GM23338 (cell line): ENCODE data around the gene ORM1.

ENCODE experiments used
- CREB1 ChIP-seq: fragments of 250-450 bp; sonication (Bioruptor Pico); IDR thresholded peaks from 2 replicates; pipeline ENCODE4 v1.5.0; 2020; ENCODE audit warnings: low read depth, mild to moderate bottlenecking, moderate library complexity
- CTCF ChIP-seq, 2 experiments: fragments of 200-600 bp in 1 of 2; sonication (generic) in 1 of 2; conservative IDR thresholded peaks; 2 replicates each; pipeline versions ENCODE4 v1.5.1 to v1.6.1; 2016 to 2017; ENCODE audit warnings: antibody characterized with exemption in 2 of 2, low read depth in 2 of 2, mild to moderate bottlenecking in 2 of 2, moderate library complexity in 1 of 2
- ETS1 ChIP-seq: IDR thresholded peaks from 2 replicates; pipeline ENCODE4 v1.6.1; 2016; ENCODE audit warnings: antibody characterized with exemption
- EZH2 ChIP-seq: fragments of 200-600 bp; sonication (generic); IDR thresholded peaks from one replicate; pipeline ENCODE4 v1.8.0; 2017; ENCODE audit warnings: antibody characterized with exemption, mild to moderate bottlenecking, low read depth; ENCODE audit not compliant: unreplicated experiment
- EZH2phosphoT487 ChIP-seq: fragments of 200-600 bp; sonication (generic); IDR thresholded peaks from one replicate; pipeline ENCODE4 v1.8.1; 2018; ENCODE audit warnings: antibody characterized with exemption; ENCODE audit not compliant: unreplicated experiment
- JUNB ChIP-seq: IDR thresholded peaks from one replicate; pipeline ENCODE4 v1.6.1; 2016; ENCODE audit warnings: antibody characterized with exemption; ENCODE audit not compliant: unreplicated experiment
- NANOG ChIP-seq: IDR thresholded peaks from 2 replicates; pipeline ENCODE4 v1.6.1; 2016; ENCODE audit warnings: antibody characterized with exemption, borderline replicate concordance
- POLR2AphosphoS5 ChIP-seq: IDR thresholded peaks from 2 replicates; pipeline ENCODE4 v1.6.1; 2016; ENCODE audit warnings: antibody characterized with exemption, low read depth
- REST ChIP-seq: IDR thresholded peaks from one replicate; pipeline ENCODE4 v1.6.1; 2018; ENCODE audit warnings: antibody characterized with exemption; ENCODE audit not compliant: unreplicated experiment
- ZNF331 ChIP-seq: fragments of 250-450 bp; sonication (Bioruptor Pico); IDR thresholded peaks from 2 replicates; pipeline ENCODE4 v1.5.0; 2020; ENCODE audit warnings: low read depth, mild to moderate bottlenecking, moderate library complexity

- TF ChIP-seq CTCF (conservative IDR thresholded peaks at IDR 0.05; ENCODE audit: low read depth in 2 of 2) (no peak), EZH2phosphoT487 (no peak), REST (no peak), EZH2 (no peak), JUNB (no peak), POLR2AphosphoS5 (no peak), CREB1 (CRISPR knock-in tag) (no peak), ZNF331 (CRISPR knock-in tag) (no peak), ETS1 (no peak), NANOG (no peak)
These were observed 22.6 kb upstream of the ORM1 start for GRCh38 chr9:114300153-114300845.
